K562 (cell line): ENCODE measurements around the gene KCTD19. TPM values are rescaled to one million over a fixed set of nuclear protein-coding genes. Genes with fewer than 3 reads are reported as not detected.

Experiments used
- BHLHE40 ChIP-seq: IDR thresholded peaks from 2 replicates; pipeline ENCODE4 v1.6.1; 2011; ENCODE audit warnings: low read length, improper control_type of control experiment
- CCNT2 ChIP-seq: IDR thresholded peaks from 2 replicates; pipeline ENCODE4 v1.6.1; 2011; ENCODE audit warnings: borderline replicate concordance, low read depth, mild to moderate bottlenecking, moderate library complexity, mixed read lengths, low read length; ENCODE audit not compliant: insufficient read length; ENCODE audit errors: extremely low read depth
- CTBP1 ChIP-seq: fragments of 450-650 bp; IDR thresholded peaks from 2 replicates; pipeline ENCODE4 v1.6.1; 2016; ENCODE audit warnings: borderline replicate concordance
- ETV6 ChIP-seq, 3 experiments: fragments of 150-350 bp in 1 of 3; sonication (generic) in 1 of 3; formaldehyde crosslinking in 1 of 3; IDR thresholded peaks; 2 replicates each; pipeline versions ENCODE4 v1.6.1 to v1.8.0; 2014 to 2022; ENCODE audit warnings: borderline replicate concordance in 2 of 3, low read depth in 2 of 3, antibody characterized with exemption in 1 of 3, low read length in 1 of 3, mild to moderate bottlenecking in 1 of 3, missing genetic modification reagents in 1 of 3
- FOXJ2 ChIP-seq: fragments of 200-800 bp; sonication (Bioruptor generic); IDR thresholded peaks from 2 replicates; pipeline ENCODE4 v1.6.1; 2016; ENCODE audit warnings: missing genetic modification characterization, missing compliant biosample characterization
- MCM7 ChIP-seq, 2 experiments: fragments of 450-650 bp; IDR thresholded peaks; 2 replicates each; pipeline ENCODE4 v1.6.1; 2016 to 2018
- NCOA4 ChIP-seq: fragments of 450-650 bp; IDR thresholded peaks from 2 replicates; pipeline ENCODE4 v1.6.1; 2018; ENCODE audit warnings: mild to moderate bottlenecking; ENCODE audit not compliant: partially characterized antibody
- NCOA6 ChIP-seq: fragments of 450-650 bp; IDR thresholded peaks from 2 replicates; pipeline ENCODE4 v1.6.1; 2017; ENCODE audit warnings: mild to moderate bottlenecking
- POLR2A ChIP-seq: fragments of 450-650 bp; conservative IDR thresholded peaks from 2 replicates; pipeline ENCODE4 v1.6.1; 2016
- RBBP5 ChIP-seq: fragments of 200-600 bp; sonication (generic); IDR thresholded peaks from 2 replicates; pipeline ENCODE4 v1.6.1; 2012; ENCODE audit warnings: borderline replicate concordance, mild to moderate bottlenecking, low read length, control low read depth, inconsistent platforms; ENCODE audit not compliant: insufficient read depth, poor library complexity, severe bottlenecking
- RBFOX2 ChIP-seq: fragments of 200-400 bp; formaldehyde crosslinking; IDR thresholded peaks from 2 replicates; pipeline ENCODE4 v1.6.1; 2017; ENCODE audit warnings: low read depth, mild to moderate bottlenecking, low read length, moderate library complexity
- RBM25 ChIP-seq: fragments of 200-400 bp; formaldehyde crosslinking; IDR thresholded peaks from 2 replicates; pipeline ENCODE4 v1.6.1; 2018; ENCODE audit warnings: low read length, low read depth, moderate library complexity; ENCODE audit not compliant: severe bottlenecking
- SIN3B ChIP-seq: fragments of 450-650 bp; IDR thresholded peaks from 2 replicates; pipeline ENCODE4 v1.6.1; 2017; ENCODE audit warnings: low read depth, mild to moderate bottlenecking, moderate library complexity
- TOE1 ChIP-seq, 2 experiments: fragments of 450-650 bp in 1 of 2; sonication (generic) in 1 of 2; formaldehyde crosslinking in 1 of 2; IDR thresholded peaks; 2 replicates each; pipeline versions ENCODE4 v1.7.1 to v1.8.0; 2016 to 2022; ENCODE audit warnings: borderline replicate concordance in 2 of 2, mild to moderate bottlenecking in 2 of 2, antibody characterized with exemption in 1 of 2, inconsistent platforms in 1 of 2, low read depth in 1 of 2, missing genetic modification reagents in 1 of 2, moderate library complexity in 1 of 2
- U2AF1 ChIP-seq: fragments of 200-400 bp; formaldehyde crosslinking; optimal IDR thresholded peaks from 2 replicates; pipeline ENCODE3; 2017; ENCODE audit warnings: mild to moderate bottlenecking, low read depth, low read length, moderate library complexity
- ZKSCAN1 ChIP-seq: fragments of 150-350 bp; IDR thresholded peaks from 2 replicates; pipeline ENCODE4 v1.6.1; 2016; ENCODE audit warnings: low read depth, low read length
- ZNF134 ChIP-seq: fragments of 250-450 bp; sonication (Bioruptor Pico); conservative IDR thresholded peaks from 2 replicates; pipeline ENCODE4 v1.4.0; 2020
- ZNF76 ChIP-seq: fragments of 250-450 bp; sonication (Bioruptor Pico); IDR thresholded peaks from 2 replicates; pipeline ENCODE4 v1.4.0; 2020; ENCODE audit warnings: mild to moderate bottlenecking, moderate library complexity, borderline replicate concordance
- polyA plus RNA-seq, 8 experiments: library from polyadenylated mRNA; depleted of rRNA in 4 of 8; stranded (reverse) in 5 of 8; unstranded in 3 of 8; fragments of >200 nt; fragmentation: Nextera tagmentation in 2 of 8; fragmentation: Illumina TruSeq in 1 of 8; extraction: Ambion mirVana in 2 of 8; extraction: Trizol in 1 of 8; gene quantifications; 2 replicates each; pipeline versions ENCODE4 v1.2.1 to v1.2.3, GENCODE V29; 2011 to 2014; ENCODE audit warnings: inconsistent platforms in 1 of 8, missing spikeins in 1 of 8
- total RNA-seq, 7 experiments: library from RNA; depleted of rRNA in 6 of 7; stranded (reverse); fragments of >200 nt in 6 of 7; fragmentation: Illumina TruSeq in 2 of 7; extraction: Trizol in 2 of 7; gene quantifications; 2 replicates each; pipeline versions ENCODE4 v1.2.1 to v1.2.3, GENCODE V29; 2011 to 2021; ENCODE audit warnings: low replicate concordance in 1 of 7
- TF ChIP-seq, protein P1 (sequence below): fragments of 450-650 bp; conservative IDR thresholded peaks from 2 replicates; pipeline ENCODE4 v1.6.1; 2016; ENCODE audit warnings: missing genetic modification characterization, low read depth, mild to moderate bottlenecking, control low read depth, missing compliant biosample characterization
- TF ChIP-seq, protein P2 (sequence below): sonication (generic); formaldehyde crosslinking; IDR thresholded peaks from 2 replicates; pipeline ENCODE4 v1.9.0; 2022; ENCODE audit warnings: mild to moderate bottlenecking, missing genetic modification reagents
- TF ChIP-seq, protein P3 (sequence below), 2 experiments: fragments of 450-650 bp; IDR thresholded peaks; 2 replicates each; pipeline ENCODE4 v1.6.1; 2016
- TF ChIP-seq, protein P4 (sequence below): fragments of 450-650 bp; formaldehyde crosslinking; IDR thresholded peaks from 2 replicates; pipeline ENCODE4 v1.4.0; 2020; ENCODE audit warnings: mild to moderate bottlenecking, moderate library complexity

The KCTD19 gene
- total and polyA plus RNA-seq, 9 of the 15 experiments (the other 6 are each of a cell fraction or from before 2014, with no cell fraction given): 0.03 to 0.91 (median 0.22) TPM; not detected in 2

DNA sequence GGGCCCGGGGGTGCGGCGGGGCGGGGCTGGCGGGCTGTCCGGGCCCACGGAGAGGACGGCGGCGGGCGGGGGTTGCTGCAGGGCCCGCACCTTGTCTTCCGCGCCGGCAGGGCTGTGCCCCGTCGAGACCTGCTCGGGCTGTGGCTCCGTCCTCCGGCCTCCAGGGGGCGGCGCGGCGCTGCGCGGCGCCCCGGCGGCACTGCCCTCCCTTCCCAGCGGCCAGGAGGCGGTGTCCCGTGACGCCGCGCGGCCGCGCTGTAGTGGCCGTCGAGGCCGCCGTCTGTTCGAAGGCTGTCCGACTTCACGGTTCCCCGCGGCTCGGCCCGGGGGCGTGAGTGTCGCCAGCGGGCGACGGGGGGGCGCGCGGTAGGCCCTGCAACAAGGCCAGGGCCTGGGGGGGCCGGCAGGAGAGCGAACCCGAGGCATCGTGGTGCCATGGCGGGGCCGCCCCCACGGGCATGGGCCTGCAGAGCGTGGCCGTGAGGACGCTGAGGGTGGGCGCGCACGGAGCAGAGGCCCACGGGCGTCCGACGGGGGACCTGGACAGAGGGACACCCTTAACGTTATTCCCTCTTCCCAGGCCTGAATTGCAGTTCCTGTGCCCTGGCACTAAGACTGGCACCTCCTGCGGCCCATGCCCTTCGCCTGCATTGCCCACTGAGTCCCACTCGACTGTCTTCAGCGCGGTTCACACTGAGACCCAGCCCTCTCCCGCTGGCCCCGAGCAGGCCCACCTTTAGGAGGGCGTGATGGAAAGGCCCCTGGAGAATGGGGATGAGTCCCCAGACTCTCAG lies 47.0 kb downstream of the KCTD19 start, which contains the start of gene PLEKHG4 (continued):
- TF ChIP-seq, protein P1, sequence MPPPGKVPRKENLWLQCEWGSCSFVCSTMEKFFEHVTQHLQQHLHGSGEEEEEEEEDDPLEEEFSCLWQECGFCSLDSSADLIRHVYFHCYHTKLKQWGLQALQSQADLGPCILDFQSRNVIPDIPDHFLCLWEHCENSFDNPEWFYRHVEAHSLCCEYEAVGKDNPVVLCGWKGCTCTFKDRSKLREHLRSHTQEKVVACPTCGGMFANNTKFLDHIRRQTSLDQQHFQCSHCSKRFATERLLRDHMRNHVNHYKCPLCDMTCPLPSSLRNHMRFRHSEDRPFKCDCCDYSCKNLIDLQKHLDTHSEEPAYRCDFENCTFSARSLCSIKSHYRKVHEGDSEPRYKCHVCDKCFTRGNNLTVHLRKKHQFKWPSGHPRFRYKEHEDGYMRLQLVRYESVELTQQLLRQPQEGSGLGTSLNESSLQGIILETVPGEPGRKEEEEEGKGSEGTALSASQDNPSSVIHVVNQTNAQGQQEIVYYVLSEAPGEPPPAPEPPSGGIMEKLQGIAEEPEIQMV (tag): no peak
- no peak; the same call in 1 of the 2 replicates for TF ChIP-seq ZNF134 (CRISPR knock-in tag)
- peak; percentile 90 for TF ChIP-seq CCNT2
- TF ChIP-seq, protein P2, sequence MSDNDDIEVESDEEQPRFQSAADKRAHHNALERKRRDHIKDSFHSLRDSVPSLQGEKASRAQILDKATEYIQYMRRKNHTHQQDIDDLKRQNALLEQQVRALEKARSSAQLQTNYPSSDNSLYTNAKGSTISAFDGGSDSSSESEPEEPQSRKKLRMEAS: peak; percentile 81
- peak; percentile 100 for TF ChIP-seq NCOA6
- peak; percentile 88; the same call in 1 of the 2 replicates for TF ChIP-seq ZNF76 (CRISPR knock-in tag)
- peak; percentile 81 for TF ChIP-seq RBBP5
- peak; percentile 70; the same call in 1 of the 2 replicates for TF ChIP-seq SIN3B
- no peak for TF ChIP-seq ETV6 (IDR thresholded peaks at IDR 0.05; ENCODE audit: borderline replicate concordance in 1 of 2, low read depth in 2 of 2, low read length in 1 of 2)
- TF ChIP-seq ETV6 (CRISPR knock-in tag; IDR thresholded peaks at IDR 0.05; ENCODE audit: borderline replicate concordance): 0 out of 2 replicates have a peak, but pooled peaks have one; percentile 33
- TF ChIP-seq, protein P3, sequence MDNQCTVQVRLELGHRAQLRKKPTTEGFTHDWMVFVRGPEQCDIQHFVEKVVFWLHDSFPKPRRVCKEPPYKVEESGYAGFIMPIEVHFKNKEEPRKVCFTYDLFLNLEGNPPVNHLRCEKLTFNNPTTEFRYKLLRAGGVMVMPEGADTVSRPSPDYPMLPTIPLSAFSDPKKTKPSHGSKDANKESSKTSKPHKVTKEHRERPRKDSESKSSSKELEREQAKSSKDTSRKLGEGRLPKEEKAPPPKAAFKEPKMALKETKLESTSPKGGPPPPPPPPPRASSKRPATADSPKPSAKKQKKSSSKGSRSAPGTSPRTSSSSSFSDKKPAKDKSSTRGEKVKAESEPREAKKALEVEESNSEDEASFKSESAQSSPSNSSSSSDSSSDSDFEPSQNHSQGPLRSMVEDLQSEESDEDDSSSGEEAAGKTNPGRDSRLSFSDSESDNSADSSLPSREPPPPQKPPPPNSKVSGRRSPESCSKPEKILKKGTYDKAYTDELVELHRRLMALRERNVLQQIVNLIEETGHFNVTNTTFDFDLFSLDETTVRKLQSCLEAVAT (IDR thresholded peaks at IDR 0.05): no peak
- peak; percentile 75 for TF ChIP-seq U2AF1
- TF ChIP-seq, protein P4, sequence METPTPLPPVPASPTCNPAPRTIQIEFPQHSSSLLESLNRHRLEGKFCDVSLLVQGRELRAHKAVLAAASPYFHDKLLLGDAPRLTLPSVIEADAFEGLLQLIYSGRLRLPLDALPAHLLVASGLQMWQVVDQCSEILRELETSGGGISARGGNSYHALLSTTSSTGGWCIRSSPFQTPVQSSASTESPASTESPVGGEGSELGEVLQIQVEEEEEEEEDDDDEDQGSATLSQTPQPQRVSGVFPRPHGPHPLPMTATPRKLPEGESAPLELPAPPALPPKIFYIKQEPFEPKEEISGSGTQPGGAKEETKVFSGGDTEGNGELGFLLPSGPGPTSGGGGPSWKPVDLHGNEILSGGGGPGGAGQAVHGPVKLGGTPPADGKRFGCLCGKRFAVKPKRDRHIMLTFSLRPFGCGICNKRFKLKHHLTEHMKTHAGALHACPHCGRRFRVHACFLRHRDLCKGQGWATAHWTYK: peak; percentile 90
- TF ChIP-seq ZKSCAN1: peak; percentile 57; the same call in 1 of the 2 replicates
- TF ChIP-seq POLR2A: peak; percentile 69
- peak; percentile 84; the same call in 1 of the 2 replicates for TF ChIP-seq TOE1 (IDR thresholded peaks at IDR 0.05; ENCODE audit: borderline replicate concordance)
- TF ChIP-seq TOE1 (CRISPR knock-in tag; IDR thresholded peaks at IDR 0.05; ENCODE audit: borderline replicate concordance, low read depth): no peak
- TF ChIP-seq MCM7 (IDR thresholded peaks at IDR 0.05): no peak
- TF ChIP-seq NCOA4: no peak
- TF ChIP-seq CTBP1: peak; percentile 62
- peak; percentile 74 for TF ChIP-seq RBM25
- TF ChIP-seq BHLHE40: peak; percentile 86
- TF ChIP-seq FOXJ2 (tag): no peak
- peak; percentile 86 for TF ChIP-seq RBFOX2
